GM23248 (cell line): ENCODE data around the gene EDIL3. TPM values are rescaled to one million over a fixed set of nuclear protein-coding genes. Genes with fewer than 3 reads are reported as not detected.
A peak's percentile ranks its signal among the peaks of the same experiment; 100 is the strongest.

Source experiments
- DNase-seq: peaks from one replicate; pipeline ENCODE4 v3.0.0-alpha.2; 2015
- H2AFZ ChIP-seq: fragments of 200-600 bp; sonication (generic); 2 replicates; pipeline ENCODE4 v1.6.1; 2016; ENCODE audit warnings: antibody characterized with exemption
- H3F3A ChIP-seq: fragments of 200-600 bp; sonication (generic); 2 replicates; pipeline ENCODE4 v1.6.1; 2016; ENCODE audit warnings: mild to moderate bottlenecking, antibody characterized with exemption, mixed run types; ENCODE audit not compliant: insufficient read depth
- H3K27ac ChIP-seq: fragments of 200-600 bp; sonication (generic); 2 replicates; pipeline ENCODE4 v1.5.1; 2016; ENCODE audit warnings: mild to moderate bottlenecking
- H3K27me3 ChIP-seq: fragments of 200-600 bp; sonication (generic); replicated peaks from 2 replicates; pipeline ENCODE4 v1.6.1; 2016; ENCODE audit warnings: mild to moderate bottlenecking; ENCODE audit not compliant: insufficient read depth
- H3K36me3 ChIP-seq: fragments of 200-600 bp; sonication (generic); 2 replicates; pipeline ENCODE4 v1.6.1; 2016; ENCODE audit warnings: low read depth, mild to moderate bottlenecking
- H3K4me1 ChIP-seq: fragments of 200-600 bp; sonication (generic); 2 replicates; pipeline ENCODE4 v1.6.1; 2016; ENCODE audit warnings: mild to moderate bottlenecking; ENCODE audit not compliant: insufficient read depth
- H3K4me2 ChIP-seq: fragments of 200-600 bp; sonication (generic); one replicate; pipeline ENCODE4 v1.6.1; 2016; ENCODE audit warnings: mild to moderate bottlenecking; ENCODE audit not compliant: unreplicated experiment
- H3K4me3 ChIP-seq: fragments of 200-600 bp; sonication (generic); 2 replicates; pipeline ENCODE4 v1.5.1; 2016; ENCODE audit warnings: mild to moderate bottlenecking
- H3K79me2 ChIP-seq: fragments of 200-600 bp; sonication (generic); 2 replicates; pipeline ENCODE4 v1.6.1; 2016; ENCODE audit warnings: mild to moderate bottlenecking; ENCODE audit not compliant: insufficient read depth
- H3K9ac ChIP-seq: fragments of 200-600 bp; sonication (generic); 2 replicates; pipeline ENCODE4 v1.6.1; 2016; ENCODE audit warnings: mild to moderate bottlenecking
- H3K9me2 ChIP-seq: fragments of 200-600 bp; sonication (generic); 2 replicates; pipeline ENCODE4 v1.6.1; 2016; ENCODE audit warnings: mixed run types, mild to moderate bottlenecking, moderate library complexity; ENCODE audit not compliant: insufficient read depth
- H3K9me3 ChIP-seq: fragments of 200-600 bp; sonication (generic); one replicate; pipeline ENCODE4 v1.6.1; 2017; ENCODE audit warnings: low read depth
- H4K20me1 ChIP-seq: fragments of 200-600 bp; sonication (generic); 2 replicates; pipeline ENCODE4 v1.6.0; 2016; ENCODE audit not compliant: insufficient read depth
- EZH2 ChIP-seq: fragments of 200-600 bp; sonication (generic); IDR thresholded peaks from 2 replicates; pipeline ENCODE4 v1.6.1; 2018; ENCODE audit warnings: antibody characterized with exemption, mild to moderate bottlenecking; ENCODE audit not compliant: insufficient read depth, poor library complexity, severe bottlenecking
- EZH2phosphoT487 ChIP-seq: fragments of 200-600 bp; sonication (generic); IDR thresholded peaks from 2 replicates; pipeline ENCODE4 v1.6.1; 2018; ENCODE audit warnings: antibody characterized with exemption, moderate library complexity, mild to moderate bottlenecking, low read depth; ENCODE audit not compliant: insufficient read depth
- WGBS, 2 experiments: methylation state at CpG; one replicate each; pipeline ENCODE4 v1.1.6; 2015 to 2017; ENCODE audit warnings: low lambda C conversion rate in 2 of 2, low coverage in 1 of 2; ENCODE audit errors: missing lambda C conversion rate in 2 of 2; 5-methylcytosine and 5-hydroxymethylcytosine counted together
- in situ Hi-C: fragments of 300-500 bp; cut with MboI; formaldehyde crosslinking; loops from 2 replicates; pipeline ENCODE4 v1.15.0; 2020
- polyA plus RNA-seq: library from polyadenylated mRNA; unstranded; fragments of >200 nt; fragmentation: Nextera tagmentation; extraction: Ambion mirVana; gene quantifications from 2 replicates; pipeline ENCODE4 v1.2.1, GENCODE V29; 2016
- total RNA-seq: library from RNA; depleted of rRNA; stranded (reverse); fragments of >200 nt; shearing (Covaris generic); gene quantifications from 2 replicates; pipeline ENCODE4 v1.2.3, GENCODE V29; 2014

Gene EDIL3
- total and polyA plus RNA-seq, 2 experiments from 2014 or later: 17.7 to 24.1 TPM

DNA sequence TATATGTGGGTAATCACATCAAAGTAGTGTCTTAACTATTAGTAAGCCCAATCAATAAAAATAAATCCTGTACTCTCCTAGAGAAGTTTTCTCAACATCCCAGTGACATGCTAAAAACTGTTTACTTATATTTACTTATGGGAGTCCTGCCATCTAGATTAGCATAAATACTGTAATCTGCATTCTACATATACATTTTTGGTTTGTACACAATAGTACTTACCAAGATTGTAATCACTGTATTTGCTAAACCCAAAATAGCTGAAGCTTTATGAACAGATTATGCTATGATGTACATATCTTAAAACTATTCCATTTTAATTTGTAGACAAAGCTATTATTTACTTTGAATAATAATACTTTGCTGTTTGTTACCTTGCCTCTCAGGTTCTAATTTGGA lies 105.4 kb downstream of the EDIL3 start:
- H3K79me2 ChIP-seq: no peaks in the 10 kb centered on the region
- H3K9me2 ChIP-seq: no peaks in the 10 kb centered on the region
- H3K27me3 ChIP-seq: no peaks in the 10 kb centered on the region
- no peak overlapping the region for H2AFZ ChIP-seq
- DNase-seq: no peak
- no peak overlapping the region for H3K4me2 ChIP-seq
- H3K36me3 ChIP-seq: no peaks in the 10 kb centered on the region
- H3K9me3 ChIP-seq: no peaks in the 10 kb centered on the region
- no peak for TF ChIP-seq EZH2
- TF ChIP-seq EZH2phosphoT487: no peak
- no peaks in the 10 kb centered on the region for H4K20me1 ChIP-seq
- in situ Hi-C loops: no loop called here
- no peaks in the 10 kb centered on the region for H3K4me1 ChIP-seq
- no peak overlapping the region for H3K27ac ChIP-seq
- no peaks in the 10 kb centered on the region for H3F3A ChIP-seq
- H3K9ac ChIP-seq: no peak overlapping the region
- H3K4me3 ChIP-seq: no peak overlapping the region

DNA sequence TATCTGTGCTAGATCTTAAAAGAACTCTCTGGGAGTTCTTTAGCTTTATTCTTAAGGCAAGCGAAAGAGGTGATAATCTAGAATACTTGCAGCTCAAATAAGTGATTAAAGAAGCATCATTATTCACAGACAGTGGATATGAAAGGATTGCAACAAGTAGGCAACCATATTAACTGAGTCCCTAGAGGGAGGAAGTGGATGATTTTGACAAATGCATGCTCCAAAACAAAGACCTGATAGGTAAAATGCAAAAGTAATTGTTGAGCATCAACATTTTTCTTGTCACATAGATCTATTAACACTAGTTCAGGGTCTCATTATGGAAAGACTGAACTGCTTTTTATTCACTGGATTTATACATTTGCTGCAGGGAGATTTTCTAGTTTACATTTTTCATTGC lies 109.1 kb downstream of the EDIL3 start:
- no peaks in the 10 kb centered on the region for H3K4me1 ChIP-seq
- H2AFZ ChIP-seq: no peak overlapping the region
- H3F3A ChIP-seq: no peaks in the 10 kb centered on the region
- no peak overlapping the region for H3K9ac ChIP-seq
- TF ChIP-seq EZH2 (no peak), EZH2phosphoT487 (no peak)
- H3K27ac ChIP-seq: no peak overlapping the region
- no peak overlapping the region for H3K4me3 ChIP-seq
- 76 to 83% methylated on average over 1 of the region's 1 CpG for WGBS, 2 experiments
- no peaks in the 10 kb centered on the region for H3K36me3 ChIP-seq
- no peaks in the 10 kb centered on the region for H3K27me3 ChIP-seq
- H3K4me2 ChIP-seq: no peak overlapping the region
- no peak for DNase-seq
- no peaks in the 10 kb centered on the region for H3K79me2 ChIP-seq
- in situ Hi-C loops: no loop called here
- H3K9me3 ChIP-seq: no peaks in the 10 kb centered on the region
- no peaks in the 10 kb centered on the region for H4K20me1 ChIP-seq
- no peaks in the 10 kb centered on the region for H3K9me2 ChIP-seq

DNA sequence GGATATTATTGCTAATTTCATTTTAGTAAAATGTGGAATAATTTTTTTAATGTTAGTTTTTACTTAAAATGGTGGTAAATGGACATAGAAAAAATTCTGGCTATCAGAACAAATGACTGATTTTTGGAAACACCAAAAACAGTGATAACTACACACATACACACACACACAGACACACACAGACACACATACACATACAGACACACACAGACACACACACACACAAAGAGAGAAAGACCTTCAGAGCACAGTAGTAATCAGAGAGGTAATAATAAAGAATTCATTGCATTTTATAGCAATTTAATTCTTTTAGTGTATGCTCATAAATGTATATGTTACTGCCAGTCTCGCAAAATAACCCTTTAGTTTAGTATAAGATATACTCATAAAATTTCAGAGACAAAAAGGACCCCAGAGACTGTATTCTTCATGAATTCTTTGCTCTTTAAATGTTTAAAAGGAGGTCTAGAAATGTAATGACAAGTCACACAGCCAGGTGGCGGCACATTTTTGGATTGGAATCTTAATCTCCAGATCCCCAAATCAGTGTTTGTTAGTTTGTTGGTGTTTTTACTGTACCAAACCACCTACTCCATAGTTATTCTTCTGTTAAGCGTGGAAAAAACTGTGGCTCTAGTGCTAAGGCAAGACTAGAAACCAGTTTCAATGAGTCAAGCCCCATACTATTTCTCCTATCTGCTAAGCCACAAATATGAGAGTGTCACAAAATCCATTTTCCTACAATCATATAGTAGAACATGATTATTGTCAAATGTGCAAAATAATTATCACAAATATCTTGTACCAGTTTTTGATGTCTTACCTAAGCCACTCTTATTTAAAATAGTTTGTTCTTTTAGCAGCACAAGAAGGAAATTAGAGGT lies 109.9 kb downstream of the EDIL3 start:
- Histone ChIP-seq H3K4me1 (no peaks in the 10 kb centered on the region), H3K79me2 (no peaks in the 10 kb centered on the region), H3K4me3 (no peak overlapping the region), H3K27me3 (no peaks in the 10 kb centered on the region), H3F3A (no peaks in the 10 kb centered on the region), H2AFZ (no peak overlapping the region), H4K20me1 (no peaks in the 10 kb centered on the region), H3K9ac (no peak overlapping the region), H3K4me2 (no peak overlapping the region), H3K9me3 (no peaks in the 10 kb centered on the region), H3K36me3 (no peaks in the 10 kb centered on the region), H3K27ac (no peak overlapping the region), H3K9me2 (no peaks in the 10 kb centered on the region)
- WGBS, 2 experiments: 27% methylated on average over 3 of the region's 3 CpGs
- TF ChIP-seq EZH2: no peak
- TF ChIP-seq EZH2phosphoT487: no peak
- peak; percentile 53 for DNase-seq
- in situ Hi-C loops: no loop called here

DNA sequence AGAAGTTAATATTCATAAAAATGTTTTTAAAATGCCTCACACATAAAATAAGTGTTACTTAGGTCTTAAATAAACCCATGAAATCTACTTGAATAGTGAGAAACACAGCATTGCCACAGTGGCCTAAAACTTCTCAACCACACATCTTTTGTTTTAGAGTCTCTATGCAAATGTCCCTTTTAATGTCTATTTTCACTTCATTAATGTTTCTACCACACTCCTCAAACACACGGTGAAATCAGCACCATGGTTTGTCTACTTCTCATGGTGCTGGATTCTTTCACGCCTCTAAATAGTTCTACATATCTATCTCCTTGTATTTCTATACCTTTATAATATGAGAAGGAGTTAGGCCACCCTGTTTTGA lies 111.2 kb downstream of the EDIL3 start:
- in situ Hi-C loops: no loop called here
- Histone ChIP-seq H3K4me2 (no peak overlapping the region), H2AFZ (no peak overlapping the region), H3K4me1 (no peaks in the 10 kb centered on the region), H4K20me1 (no peaks in the 10 kb centered on the region), H3K79me2 (no peaks in the 10 kb centered on the region), H3F3A (no peaks in the 10 kb centered on the region), H3K9me2 (no peaks in the 10 kb centered on the region), H3K9me3 (no peaks in the 10 kb centered on the region), H3K4me3 (no peak overlapping the region), H3K9ac (no peak overlapping the region), H3K27me3 (no peaks in the 10 kb centered on the region), H3K27ac (no peak overlapping the region), H3K36me3 (no peaks in the 10 kb centered on the region)
- WGBS, 2 experiments: 69 to 75% methylated on average over 2 of the region's 2 CpGs
- TF ChIP-seq EZH2phosphoT487: no peak
- no peak for TF ChIP-seq EZH2
- no peak for DNase-seq
